Liver (tissue), 9 donors: ENCODE measurements around the gene SHFL. TPM values are rescaled to one million over a fixed set of nuclear protein-coding genes. Genes with fewer than 3 reads are reported as not detected.

ENCODE experiments used
- DNase-seq: peaks from one replicate; pipeline ENCODE4 v3.0.0-alpha.2; 2017; ENCODE audit warnings: low spot score
- H3K27ac ChIP-seq, 2 donors: one replicate each; pipeline ENCODE4 v1.7.0; 2013; ENCODE audit warnings: inconsistent platforms in 2 of 2, low read length in 2 of 2, control low read depth in 1 of 2, low read depth in 1 of 2, mild to moderate bottlenecking in 1 of 2
- H3K27me3 ChIP-seq, 4 donors: one replicate each; pipeline versions ENCODE4 v1.6.1 to v1.7.0; 2013; ENCODE audit warnings: low read length in 3 of 4, inconsistent platforms in 1 of 4, mild to moderate bottlenecking in 1 of 4, moderate library complexity in 1 of 4; ENCODE audit not compliant: control insufficient read depth in 4 of 4, insufficient read depth in 4 of 4
- H3K36me3 ChIP-seq, 4 donors: one replicate each; pipeline versions ENCODE4 v1.6.1 to v1.7.0; 2013; ENCODE audit warnings: low read length in 3 of 4, mild to moderate bottlenecking in 3 of 4, low read depth in 1 of 4, moderate library complexity in 1 of 4; ENCODE audit not compliant: control insufficient read depth in 4 of 4, insufficient read depth in 3 of 4
- H3K4me1 ChIP-seq, 4 donors: one replicate each; pipeline versions ENCODE4 v1.6.1 to v1.7.0; 2013; ENCODE audit warnings: low read length in 3 of 4, mild to moderate bottlenecking in 3 of 4, moderate library complexity in 1 of 4; ENCODE audit not compliant: control insufficient read depth in 4 of 4, insufficient read depth in 4 of 4
- H3K4me3 ChIP-seq, 3 donors: one replicate each; pipeline versions ENCODE4 v1.6.1 to v1.7.0; 2013; ENCODE audit warnings: low read length in 3 of 3, control low read depth in 1 of 3, low read depth in 1 of 3, mild to moderate bottlenecking in 1 of 3
- H3K9ac ChIP-seq, 2 donors: one replicate each; pipeline ENCODE4 v1.7.0; 2013; ENCODE audit warnings: low read length in 2 of 2, mild to moderate bottlenecking in 2 of 2, moderate library complexity in 2 of 2, control low read depth in 1 of 2, low read depth in 1 of 2
- H3K9me3 ChIP-seq, 4 donors: one replicate each; pipeline versions ENCODE4 v1.6.1 to v1.7.0; 2013; ENCODE audit warnings: low read length in 3 of 4; ENCODE audit not compliant: control insufficient read depth in 4 of 4
- ATF3 ChIP-seq: IDR thresholded peaks from 2 replicates; pipeline ENCODE4 v1.6.1; 2016; ENCODE audit warnings: antibody characterized with exemption
- CTCF ChIP-seq: fragments of 150-350 bp; IDR thresholded peaks from 2 replicates; pipeline ENCODE4 v1.5.1; 2017; ENCODE audit warnings: improper control_type of control experiment, low read depth, low read length; ENCODE audit not compliant: missing input control
- EGR1 ChIP-seq, 2 donors: IDR thresholded peaks; 2 replicates each; pipeline ENCODE4 v1.6.1; 2016 to 2018; ENCODE audit warnings: antibody characterized with exemption in 2 of 2, low read depth in 2 of 2
- FOXA1 ChIP-seq: IDR thresholded peaks from 2 replicates; pipeline ENCODE4 v1.6.1; 2016; ENCODE audit warnings: antibody characterized with exemption
- FOXA2 ChIP-seq: IDR thresholded peaks from 2 replicates; pipeline ENCODE4 v1.6.1; 2016; ENCODE audit warnings: antibody characterized with exemption
- GABPA ChIP-seq, 2 donors: IDR thresholded peaks in 1 of 2; conservative IDR thresholded peaks in 1 of 2; 2 replicates each; pipeline ENCODE4 v1.6.1; 2016; ENCODE audit warnings: antibody characterized with exemption in 2 of 2, mild to moderate bottlenecking in 1 of 2, moderate library complexity in 1 of 2
- HNF4A ChIP-seq, 2 donors: conservative IDR thresholded peaks; 2 replicates each; pipeline ENCODE4 v1.6.1; 2016; ENCODE audit warnings: antibody characterized with exemption in 2 of 2, mild to moderate bottlenecking in 2 of 2
- HNF4G ChIP-seq: IDR thresholded peaks from 2 replicates; pipeline ENCODE4 v1.6.1; 2016; ENCODE audit warnings: antibody characterized with exemption
- MAX ChIP-seq: IDR thresholded peaks from 2 replicates; pipeline ENCODE4 v1.6.1; 2016; ENCODE audit warnings: antibody characterized with exemption
- NR2F2 ChIP-seq: IDR thresholded peaks from 2 replicates; pipeline ENCODE4 v1.6.1; 2016; ENCODE audit warnings: antibody characterized with exemption
- RAD21 ChIP-seq, 2 donors: IDR thresholded peaks; 2 replicates each; pipeline ENCODE4 v1.6.1; 2016; ENCODE audit warnings: antibody characterized with exemption in 2 of 2, mild to moderate bottlenecking in 2 of 2
- REST ChIP-seq: IDR thresholded peaks from 2 replicates; pipeline ENCODE4 v1.6.1; 2016; ENCODE audit warnings: antibody characterized with exemption, mild to moderate bottlenecking
- RXRA ChIP-seq, 2 donors: IDR thresholded peaks; 2 replicates each; pipeline ENCODE4 v1.6.1; 2017 to 2018; ENCODE audit warnings: antibody characterized with exemption in 2 of 2, mild to moderate bottlenecking in 1 of 2
- SP1 ChIP-seq: IDR thresholded peaks from 2 replicates; pipeline ENCODE4 v1.6.1; 2018; ENCODE audit warnings: antibody characterized with exemption, mild to moderate bottlenecking
- TAF1 ChIP-seq: conservative IDR thresholded peaks from 2 replicates; pipeline ENCODE4 v1.6.1; 2016; ENCODE audit warnings: antibody characterized with exemption, mild to moderate bottlenecking
- YY1 ChIP-seq: IDR thresholded peaks from 2 replicates; pipeline ENCODE4 v1.6.1; 2016; ENCODE audit warnings: antibody characterized with exemption, mild to moderate bottlenecking
- WGBS: extraction: QIAGEN DNeasy Blood & Tissue Kit; methylation state at CpG from one replicate; pipeline ENCODE4 v1.1.7; 2013; 5-methylcytosine and 5-hydroxymethylcytosine counted together
- polyA plus RNA-seq, 2 donors: library from polyadenylated mRNA; stranded (reverse) in 1 of 2; unstranded in 1 of 2; fragments of 200-250 nt in 1 of 2; fragments of >200 nt in 1 of 2; fragmentation: Nextera tagmentation in 1 of 2; extraction: Ambion mirVana in 1 of 2; gene quantifications; one replicate each; pipeline versions ENCODE4 v1.2.1 to v1.2.3, GENCODE V29; 2013 to 2015
- total RNA-seq, 2 donors: library from RNA; depleted of rRNA; stranded (reverse); fragments of >200 nt; gene quantifications; one replicate each; pipeline ENCODE4 v1.2.3, GENCODE V29; 2014
- donor health status: healthy.
- donor health status: healthy.
- donor health status: healthy.
- donor health status: healthy.
- donor health status: healthy.

SHFL gene
- total and polyA plus RNA-seq, 4 donors = 13.1 to 104 (median 84.7) TPM

- TF ChIP-seq REST (no peak), CTCF (no peak), GABPA (IDR thresholded peaks at IDR 0.05 in 1 of 2, conservative IDR thresholded peaks at IDR 0.05 in 1 of 2) (no peak), TAF1 (no peak), EGR1 (IDR thresholded peaks at IDR 0.05; ENCODE audit: low read depth in 2 of 2) (no peak), NR2F2 (no peak), HNF4A (conservative IDR thresholded peaks at IDR 0.05) (no peak)
Measured at GRCh38 chr19:10107817-10108367, 21.8 kb downstream of the SHFL start (continued).

- H3K27ac ChIP-seq = no peak overlapping the region
- no peak for TF ChIP-seq HNF4G
- no peak for TF ChIP-seq NR2F2
- no peak for TF ChIP-seq YY1
- no peak for TF ChIP-seq FOXA2
- no peak for TF ChIP-seq HNF4A (conservative IDR thresholded peaks at IDR 0.05)
- no peak for TF ChIP-seq FOXA1
- no peak for TF ChIP-seq MAX
- TF ChIP-seq REST = no peak
- TF ChIP-seq EGR1 (IDR thresholded peaks at IDR 0.05; ENCODE audit: low read depth in 2 of 2) = no peak
- TF ChIP-seq RXRA (IDR thresholded peaks at IDR 0.05) = no peak
- TF ChIP-seq RAD21 (IDR thresholded peaks at IDR 0.05) = no peak
- no peak for TF ChIP-seq ATF3
- TF ChIP-seq SP1 = no peak
- no peak for TF ChIP-seq TAF1
- no peaks in the 10 kb centered on the region for H3K27me3 ChIP-seq
- H3K36me3 ChIP-seq = peaks cover 15 to 45% (median 20%) of the 10 kb centered on the region in 4 donors
- no peaks in the 10 kb centered on the region for H3K9me3 ChIP-seq
- no peak overlapping the region for H3K4me3 ChIP-seq
- H3K9ac ChIP-seq = no peak overlapping the region
- no peak for DNase-seq
- peaks cover 0 to 13% (median 11%) of the 10 kb centered on the region in 4 donors for H3K4me1 ChIP-seq
- WGBS = 93% methylated on average over 14 of the region's 14 CpGs
Measured at GRCh38 chr19:10109528-10109927, 23.4 kb downstream of the SHFL start.
